ENCODE measurements around the gene CALML5.

DNA sequence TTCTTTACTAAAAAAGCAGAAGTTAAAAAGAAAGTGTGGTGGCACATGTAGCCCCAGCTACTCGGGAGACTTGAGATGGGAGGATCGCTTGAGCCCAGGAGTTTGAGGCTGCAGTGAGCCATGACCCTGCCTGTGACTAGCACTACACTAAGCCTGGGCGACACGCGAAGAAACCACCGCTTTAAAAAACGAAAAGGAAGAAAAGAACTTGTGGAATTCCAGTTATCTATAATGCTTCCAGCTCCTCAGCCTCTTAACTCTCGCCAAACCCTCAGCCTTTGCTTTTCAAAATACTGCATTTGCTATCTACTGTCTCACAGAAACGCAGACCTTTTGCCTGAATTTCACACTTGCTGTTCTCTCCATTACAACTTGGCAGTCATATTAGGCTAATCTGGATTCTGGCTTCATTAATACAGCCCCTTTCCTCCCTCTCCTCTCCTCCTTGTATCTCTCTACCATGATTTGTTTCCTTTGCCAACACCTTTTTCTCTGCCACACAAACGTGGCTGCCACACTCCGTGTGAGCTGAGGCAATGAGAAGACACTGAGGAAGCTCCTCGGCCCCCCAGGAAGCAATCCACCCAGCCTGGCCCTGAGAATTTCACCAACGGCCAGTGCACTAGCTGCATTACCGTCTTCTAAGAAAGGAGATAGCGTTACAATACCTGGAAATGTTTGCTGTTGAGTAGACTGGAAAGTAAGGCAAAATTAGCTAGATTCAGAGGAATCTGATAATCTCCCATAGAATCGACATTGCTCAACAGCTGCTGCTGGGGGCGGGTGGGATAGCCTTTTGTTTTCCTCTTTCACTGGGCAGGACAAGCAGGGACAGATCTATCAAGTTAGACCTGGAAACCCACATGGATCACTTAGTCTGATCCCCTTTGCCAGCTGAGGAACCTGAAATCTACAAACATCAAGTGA is 37.2 kb downstream of the CALML5 start:
- TF ChIP-seq, protein P1, sequence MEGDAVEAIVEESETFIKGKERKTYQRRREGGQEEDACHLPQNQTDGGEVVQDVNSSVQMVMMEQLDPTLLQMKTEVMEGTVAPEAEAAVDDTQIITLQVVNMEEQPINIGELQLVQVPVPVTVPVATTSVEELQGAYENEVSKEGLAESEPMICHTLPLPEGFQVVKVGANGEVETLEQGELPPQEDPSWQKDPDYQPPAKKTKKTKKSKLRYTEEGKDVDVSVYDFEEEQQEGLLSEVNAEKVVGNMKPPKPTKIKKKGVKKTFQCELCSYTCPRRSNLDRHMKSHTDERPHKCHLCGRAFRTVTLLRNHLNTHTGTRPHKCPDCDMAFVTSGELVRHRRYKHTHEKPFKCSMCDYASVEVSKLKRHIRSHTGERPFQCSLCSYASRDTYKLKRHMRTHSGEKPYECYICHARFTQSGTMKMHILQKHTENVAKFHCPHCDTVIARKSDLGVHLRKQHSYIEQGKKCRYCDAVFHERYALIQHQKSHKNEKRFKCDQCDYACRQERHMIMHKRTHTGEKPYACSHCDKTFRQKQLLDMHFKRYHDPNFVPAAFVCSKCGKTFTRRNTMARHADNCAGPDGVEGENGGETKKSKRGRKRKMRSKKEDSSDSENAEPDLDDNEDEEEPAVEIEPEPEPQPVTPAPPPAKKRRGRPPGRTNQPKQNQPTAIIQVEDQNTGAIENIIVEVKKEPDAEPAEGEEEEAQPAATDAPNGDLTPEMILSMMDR (conservative IDR thresholded peaks at IDR 0.05 in 1 of 2, IDR thresholded peaks at IDR 0.05 in 1 of 2; ENCODE audit: low read depth in 1 of 2, low read length in 2 of 2): no peak
- TF ChIP-seq EZH2 (IDR thresholded peaks at IDR 0.05; ENCODE audit: low read length, missing control alignments): no peak
